BE2C (cell line): ENCODE results near the gene COX20.

Source experiments
- DNase-seq: peaks from one replicate; pipeline ENCODE4 v3.0.0-alpha.2; 2020
- H3K27me3 ChIP-seq: fragments of 250-450 bp; sonication (Bioruptor Pico); 2 replicates; pipeline ENCODE4 v1.5.1; 2020; ENCODE audit warnings: mild to moderate bottlenecking
- H3K36me3 ChIP-seq: fragments of 250-450 bp; sonication (Bioruptor Pico); 2 replicates; pipeline ENCODE4 v1.5.1; 2020; ENCODE audit warnings: mild to moderate bottlenecking
- H3K4me1 ChIP-seq: fragments of 250-450 bp; sonication (Bioruptor Pico); 2 replicates; pipeline ENCODE4 v1.5.1; 2020
- H3K4me3 ChIP-seq: 2 replicates; pipeline ENCODE4 v1.5.1; 2011; ENCODE audit warnings: low read depth, low read length
- H3K9me3 ChIP-seq: fragments of 250-450 bp; sonication (Bioruptor Pico); 2 replicates; pipeline ENCODE4 v1.5.1; 2020
- CTCF ChIP-seq: IDR thresholded peaks from 2 replicates; pipeline ENCODE4 v1.5.1; 2012; ENCODE audit warnings: mild to moderate bottlenecking, low read depth, low read length

Gene COX20

DNA sequence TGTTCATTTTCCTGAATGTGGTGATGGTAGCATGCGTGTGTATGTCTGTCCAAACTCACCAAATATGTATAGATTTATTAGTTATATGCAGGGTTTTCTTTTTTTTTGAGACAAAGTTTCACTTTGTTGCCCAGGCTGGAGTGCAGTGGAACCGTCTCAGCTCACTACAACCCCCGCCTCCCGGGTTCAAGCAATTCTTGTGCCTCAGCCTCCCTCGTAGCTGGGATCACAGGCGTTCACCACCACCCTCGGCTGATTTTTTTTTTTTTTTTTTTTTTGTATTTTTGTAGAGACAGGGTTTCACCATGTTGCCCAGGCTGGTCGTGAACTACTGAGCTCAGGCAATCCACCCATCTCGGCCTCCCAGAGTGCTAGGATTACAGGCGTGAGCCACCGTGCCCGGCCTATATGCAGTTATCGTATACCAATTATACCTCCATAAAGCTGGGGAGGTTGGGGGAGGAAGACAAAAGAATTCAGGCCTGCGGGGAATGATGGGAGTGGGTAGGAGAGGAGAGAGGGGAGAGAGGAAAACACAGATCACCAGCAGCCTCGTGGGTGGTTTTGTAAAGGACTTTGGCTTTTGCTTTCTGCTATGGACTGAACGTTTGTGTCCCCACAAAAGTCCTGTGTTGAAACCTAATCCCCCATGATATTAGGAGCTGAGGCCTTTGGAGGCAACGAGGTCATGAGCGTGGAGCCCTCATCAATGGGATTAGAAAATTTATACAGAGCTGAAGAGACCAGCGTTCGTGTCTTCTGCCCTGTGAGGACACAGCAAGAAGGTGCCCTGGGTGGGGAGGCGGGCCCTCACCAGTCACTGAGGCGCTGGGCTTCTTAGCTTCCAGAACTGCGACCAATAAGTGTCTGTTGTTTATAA is 33.3 kb downstream of the COX20 start:
- Histone ChIP-seq H3K4me1 (peaks cover 5% of the 10 kb centered on the region; the same call in 1 of the 2 replicates), H3K27me3 (no peaks in the 10 kb centered on the region), H3K4me3 (no peak overlapping the region), H3K9me3 (no peaks in the 10 kb centered on the region), H3K36me3 (peaks cover 4% of the 10 kb centered on the region)
- no peak for TF ChIP-seq CTCF
- DNase-seq, result no peak

DNA sequence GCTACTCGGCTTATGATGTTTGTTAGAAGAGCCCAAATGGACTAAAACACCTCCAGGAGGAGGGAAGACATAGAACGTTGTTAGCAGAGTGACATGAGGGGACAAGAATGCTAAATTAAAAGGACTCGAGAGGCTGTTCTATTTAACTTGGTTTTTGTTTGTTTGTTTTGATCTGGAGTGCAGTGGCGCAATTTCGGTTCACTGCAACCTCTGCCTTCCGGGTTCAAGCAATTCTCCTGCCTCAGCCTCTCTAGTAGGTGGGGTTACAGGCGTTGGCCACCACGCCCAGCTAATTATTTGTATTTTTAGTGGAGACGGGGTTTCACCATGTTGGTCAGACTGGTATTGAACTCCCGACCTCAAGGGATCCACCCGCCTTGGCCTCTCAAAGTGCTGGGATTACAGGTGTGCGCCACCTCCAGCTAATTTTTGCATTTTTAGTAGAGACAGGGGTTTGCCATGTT is 33.9 kb downstream of the COX20 start:
- Histone ChIP-seq H3K4me1 (peaks cover 5% of the 10 kb centered on the region; the same call in 1 of the 2 replicates), H3K27me3 (no peaks in the 10 kb centered on the region), H3K9me3 (no peaks in the 10 kb centered on the region), H3K4me3 (no peak overlapping the region), H3K36me3 (no peaks in the 10 kb centered on the region)
- no peak for TF ChIP-seq CTCF
- no peak for DNase-seq

DNA sequence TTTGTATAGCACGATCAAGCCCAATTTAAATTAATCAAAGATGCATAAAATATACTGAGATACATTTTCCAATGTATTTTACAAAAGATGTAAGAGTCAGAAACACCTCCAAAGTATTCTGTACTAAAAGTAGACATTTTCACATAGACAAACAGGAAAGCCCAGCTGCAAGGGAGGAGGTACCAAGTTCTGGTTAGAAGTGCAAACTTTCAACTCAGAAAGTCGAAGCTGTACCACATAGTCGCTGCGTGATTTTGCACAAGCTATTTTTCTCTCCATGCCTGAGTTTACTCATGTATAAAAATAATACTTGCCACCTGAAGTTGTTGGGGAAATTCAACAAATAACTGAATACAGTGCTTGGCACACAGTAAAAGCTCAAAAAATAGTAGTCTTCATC is 34.5 kb downstream of the COX20 start:
- DNase-seq, result no peak
- Histone ChIP-seq H3K9me3 (no peaks in the 10 kb centered on the region), H3K36me3 (no peaks in the 10 kb centered on the region), H3K4me3 (no peak overlapping the region), H3K4me1 (peaks cover 4% of the 10 kb centered on the region; the same call in 1 of the 2 replicates), H3K27me3 (no peaks in the 10 kb centered on the region)
- TF ChIP-seq CTCF, result no peak

- DNase-seq, result no peak
- Histone ChIP-seq H3K9me3 (no peaks in the 10 kb centered on the region), H3K27me3 (no peaks in the 10 kb centered on the region), H3K4me3 (no peak overlapping the region), H3K4me1 (no peaks in the 10 kb centered on the region), H3K36me3 (no peaks in the 10 kb centered on the region)
- TF ChIP-seq CTCF, result no peak
Measured at GRCh38 chr1:244874974-244875579, 39.6 kb downstream of the COX20 start.

GRCh38 chr1:244876228-244876910 is 40.9 kb downstream of the COX20 start:
- Histone ChIP-seq H3K9me3 (no peaks in the 10 kb centered on the region), H3K36me3 (no peaks in the 10 kb centered on the region), H3K4me3 (no peak overlapping the region), H3K4me1 (no peaks in the 10 kb centered on the region), H3K27me3 (no peaks in the 10 kb centered on the region)
- no peak for TF ChIP-seq CTCF
- DNase-seq, result no peak
